MCF 10A (cell line): ENCODE results near the gene ATOH8. TPM values are rescaled to one million over a fixed set of nuclear protein-coding genes. Genes with fewer than 3 reads are reported as not detected.
A peak's percentile ranks its signal among the peaks of the same experiment; 100 is the strongest.

ENCODE experiments used
- BruUV-seq: library from RNA; stranded (reverse); fragments of 400-500 nt; replicated peaks from 2 replicates; lab custom pipeline; 2021; lab: Mats Ljungman, UMichigan
- CTCF ChIA-PET: fragments of 300-600 bp; sonication (Branson Sonifier 250); formaldehyde crosslinking; extraction: SDS; loops from one replicate; lab custom pipeline; 2021; ENCODE audit warnings: antibody characterized with exemption, inconsistent platforms; lab: Yijun Ruan, JAX
- POLR2A ChIA-PET: fragments of 300-600, 350-650 bp; sonication (Branson Sonifier 250); formaldehyde crosslinking; extraction: SDS; loops from one replicate; lab custom pipeline; 2020; ENCODE audit warnings: antibody characterized with exemption, inconsistent platforms; lab: Yijun Ruan, JAX
- DNase-seq: peaks from one replicate; pipeline ENCODE4 v3.0.0-alpha.2; 2018; ENCODE audit not compliant: unreplicated experiment
- H3K27ac Mint-ChIP-seq: one replicate; pipeline ENCODE4 v1.8.0; 2022; ENCODE audit warnings: mild to moderate bottlenecking, low read depth, mixed read lengths; ENCODE audit not compliant: unreplicated experiment
- H3K27me3 Mint-ChIP-seq: one replicate; pipeline ENCODE4 v1.8.0; 2022; ENCODE audit warnings: mixed read lengths; ENCODE audit not compliant: insufficient read depth, unreplicated experiment
- H3K36me3 Mint-ChIP-seq: one replicate; pipeline ENCODE4 v1.8.0; 2022; ENCODE audit warnings: mild to moderate bottlenecking, moderate library complexity, mixed read lengths; ENCODE audit not compliant: insufficient read depth, unreplicated experiment
- H3K4me1 Mint-ChIP-seq: one replicate; pipeline ENCODE4 v1.8.0; 2022; ENCODE audit warnings: mixed read lengths; ENCODE audit not compliant: insufficient read depth, unreplicated experiment
- H3K4me3 Mint-ChIP-seq: one replicate; pipeline ENCODE4 v1.8.0; 2022; ENCODE audit warnings: mild to moderate bottlenecking, moderate library complexity, mixed read lengths; ENCODE audit not compliant: unreplicated experiment
- H3K9me3 Mint-ChIP-seq: one replicate; pipeline ENCODE4 v1.8.0; 2022; ENCODE audit warnings: mixed read lengths; ENCODE audit not compliant: unreplicated experiment
- intact Hi-C: fragments of 100-400 bp; cut with micrococcal nuclease; formaldehyde crosslinking; loops from 2 replicates; pipeline ENCODE4 v1.14.1; 2022
- total RNA-seq: library from RNA; stranded (reverse); gene quantifications from 2 replicates; pipeline ENCODE4 v1.2.3, GENCODE V29; 2022
- TF ChIP-seq, protein P1 (sequence below): fragments of 200-600 bp; IDR thresholded peaks from one replicate; pipeline ENCODE4 v1.8.0; 2022; ENCODE audit warnings: antibody characterized with exemption, mild to moderate bottlenecking; ENCODE audit not compliant: unreplicated experiment

Gene ATOH8
- total RNA-seq, 1 experiment from 2014 or later, result 0.72 TPM

GRCh38 chr2:85748985-85749875 lies 4.6 kb upstream of the ATOH8 start:
- TF ChIP-seq, protein P1, sequence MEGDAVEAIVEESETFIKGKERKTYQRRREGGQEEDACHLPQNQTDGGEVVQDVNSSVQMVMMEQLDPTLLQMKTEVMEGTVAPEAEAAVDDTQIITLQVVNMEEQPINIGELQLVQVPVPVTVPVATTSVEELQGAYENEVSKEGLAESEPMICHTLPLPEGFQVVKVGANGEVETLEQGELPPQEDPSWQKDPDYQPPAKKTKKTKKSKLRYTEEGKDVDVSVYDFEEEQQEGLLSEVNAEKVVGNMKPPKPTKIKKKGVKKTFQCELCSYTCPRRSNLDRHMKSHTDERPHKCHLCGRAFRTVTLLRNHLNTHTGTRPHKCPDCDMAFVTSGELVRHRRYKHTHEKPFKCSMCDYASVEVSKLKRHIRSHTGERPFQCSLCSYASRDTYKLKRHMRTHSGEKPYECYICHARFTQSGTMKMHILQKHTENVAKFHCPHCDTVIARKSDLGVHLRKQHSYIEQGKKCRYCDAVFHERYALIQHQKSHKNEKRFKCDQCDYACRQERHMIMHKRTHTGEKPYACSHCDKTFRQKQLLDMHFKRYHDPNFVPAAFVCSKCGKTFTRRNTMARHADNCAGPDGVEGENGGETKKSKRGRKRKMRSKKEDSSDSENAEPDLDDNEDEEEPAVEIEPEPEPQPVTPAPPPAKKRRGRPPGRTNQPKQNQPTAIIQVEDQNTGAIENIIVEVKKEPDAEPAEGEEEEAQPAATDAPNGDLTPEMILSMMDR, result no peak
- peak overlapping the region; percentile 9 for H3K27ac Mint-ChIP-seq
- H3K27me3 Mint-ChIP-seq, result peaks cover 61% of the 10 kb centered on the region
- BruUV-seq, result no TSS peak
- no peaks in the 10 kb centered on the region for H3K36me3 Mint-ChIP-seq
- intact Hi-C loops, result no loop called here
- POLR2A ChIA-PET, result interaction anchor here (0.5 to 1.2 kb wide), 3 partner anchors 9 to 357 kb away, joined by 3 to 4 read pairs (median 4); partner anchors contain the start of genes POLR1A and PTCD3
- CTCF ChIA-PET, result interaction anchor here (0.5 to 6.2 kb wide), 25 partner anchors 8 to 798 kb away, joined by 3 to 134 read pairs (median 5); no protein-coding TSS in a partner anchor
- DNase-seq, result no peak
- H3K9me3 Mint-ChIP-seq, result no peaks in the 10 kb centered on the region
- H3K4me3 Mint-ChIP-seq, result no peak overlapping the region
- H3K4me1 Mint-ChIP-seq, result no peaks in the 10 kb centered on the region

DNA sequence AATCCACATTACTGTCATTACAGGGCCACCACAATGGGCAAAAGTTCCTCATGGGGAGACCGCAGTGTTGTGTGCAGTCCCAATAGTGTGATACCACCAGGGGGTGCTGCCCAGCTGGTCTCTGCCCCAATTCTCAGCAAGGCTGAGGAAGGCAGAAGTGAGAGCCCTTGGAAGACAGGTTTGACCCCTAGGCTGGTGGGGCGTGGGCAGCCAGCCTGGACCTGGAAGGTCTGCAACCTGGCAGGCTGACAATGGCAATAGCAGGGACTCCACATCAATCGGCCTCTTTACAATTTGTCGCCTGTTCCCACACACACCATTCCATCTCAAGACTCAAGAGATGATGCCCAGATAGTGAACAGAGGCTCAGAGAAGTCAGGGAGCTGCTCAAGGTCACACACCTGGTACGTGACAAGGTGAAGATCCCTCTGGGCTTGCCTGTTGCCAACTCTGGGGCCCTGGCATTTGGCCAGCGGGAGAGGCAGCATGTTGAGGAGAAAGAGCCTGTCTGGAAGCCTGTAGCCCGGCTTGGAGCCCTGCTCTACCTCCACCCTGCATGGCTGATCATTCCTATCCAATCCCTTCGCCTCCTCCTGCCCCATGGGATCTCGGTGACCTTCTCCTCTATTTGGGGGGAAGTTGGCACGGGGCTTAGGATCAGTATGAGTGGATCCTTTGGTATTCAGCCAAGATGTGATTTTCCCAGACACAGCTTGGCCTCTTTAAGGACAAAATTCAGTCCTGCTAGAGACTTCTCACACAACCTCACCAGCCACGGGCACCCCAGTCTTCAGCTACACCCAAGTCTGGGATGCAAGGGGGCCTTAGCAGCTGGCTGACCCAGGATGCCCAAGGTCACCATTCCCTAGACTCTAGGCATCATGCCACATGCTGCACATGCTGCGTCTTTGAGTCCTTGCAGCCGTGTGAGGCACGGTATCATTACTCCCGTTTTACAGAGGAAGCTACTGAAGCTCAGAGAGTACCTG lies 2.9 kb upstream of the ATOH8 start:
- H3K36me3 Mint-ChIP-seq, result no peaks in the 10 kb centered on the region
- intact Hi-C loops, result loop anchor here (1.0 to 2.0 kb wide), 4 partner anchors 22 to 72 kb away; no protein-coding TSS in a partner anchor
- peaks cover 9% of the 10 kb centered on the region for H3K4me1 Mint-ChIP-seq
- H3K4me3 Mint-ChIP-seq, result no peak overlapping the region
- no TSS peak for BruUV-seq
- peaks cover 66% of the 10 kb centered on the region for H3K27me3 Mint-ChIP-seq
- POLR2A ChIA-PET, result no interaction called here
- CTCF ChIA-PET, result interaction anchor here (0.7 to 6.2 kb wide), 22 partner anchors 8 to 356 kb away, joined by 3 to 134 read pairs (median 6); no protein-coding TSS in a partner anchor
- TF ChIP-seq, protein P1, result peak; percentile 83
- no peak overlapping the region for H3K27ac Mint-ChIP-seq
- DNase-seq, result peak; percentile 73
- no peaks in the 10 kb centered on the region for H3K9me3 Mint-ChIP-seq

- no peaks in the 10 kb centered on the region for H3K36me3 Mint-ChIP-seq
- peaks cover 9% of the 10 kb centered on the region for H3K4me1 Mint-ChIP-seq
- no peak for DNase-seq
- TF ChIP-seq, protein P1, result no peak
- H3K27ac Mint-ChIP-seq, result no peak overlapping the region
- no peak overlapping the region for H3K4me3 Mint-ChIP-seq
- ChIA-PET POLR2A (interaction anchor here (0.9 to 3.0 kb wide), 2 partner anchors 10 to 19 kb away, joined by 4 to 13 read pairs; no protein-coding TSS in a partner anchor), CTCF (interaction anchor here (0.7 to 6.2 kb wide), 13 partner anchors 9 to 355 kb away, joined by 3 to 134 read pairs (median 12); no protein-coding TSS in a partner anchor)
- peaks cover 59% of the 10 kb centered on the region for H3K27me3 Mint-ChIP-seq
- intact Hi-C loops, result loop anchor here (2.0 kb wide), 1 partner anchor 73 kb away; no protein-coding TSS in a partner anchor
- H3K9me3 Mint-ChIP-seq, result no peaks in the 10 kb centered on the region
- BruUV-seq, result no TSS peak
Measured at GRCh38 chr2:85751627-85752026, 2.2 kb upstream of the ATOH8 start.
